Smooth muscle cell (in vitro differentiated cells): Measurements from ENCODE around the gene TNFSF15. TPM values are rescaled to one million over a fixed set of nuclear protein-coding genes. Genes with fewer than 3 reads are reported as not detected.

Experiments
- DNase-seq: peaks from one replicate; lab custom pipeline; 2025; ENCODE audit not compliant: unreplicated experiment; lab: John Stamatoyannopoulos, UW
- H2AFZ ChIP-seq: fragments of 200-600 bp; sonication (generic); 2 replicates; pipeline ENCODE4 v1.6.0; 2016; ENCODE audit warnings: antibody characterized with exemption, low read depth, mild to moderate bottlenecking
- H3F3A ChIP-seq: fragments of 200-600 bp; sonication (generic); 2 replicates; pipeline ENCODE4 v1.6.0; 2017; ENCODE audit warnings: antibody characterized with exemption, low read depth
- H3K27ac ChIP-seq: fragments of 200-600 bp; sonication (generic); 2 replicates; pipeline ENCODE4 v1.5.1; 2016; ENCODE audit warnings: low read depth, mild to moderate bottlenecking
- H3K27me3 ChIP-seq: fragments of 200-600 bp; sonication (generic); 2 replicates; pipeline ENCODE4 v1.6.1; 2016; ENCODE audit warnings: low read depth, mild to moderate bottlenecking
- H3K36me3 ChIP-seq: fragments of 200-600 bp; sonication (generic); 2 replicates; pipeline ENCODE4 v1.5.1; 2016; ENCODE audit warnings: low read depth
- H3K4me1 ChIP-seq: fragments of 200-600 bp; sonication (generic); 2 replicates; pipeline ENCODE4 v1.5.1; 2016; ENCODE audit warnings: low read depth
- H3K4me2 ChIP-seq: fragments of 200-600 bp; sonication (generic); 2 replicates; pipeline ENCODE4 v1.6.0; 2016; ENCODE audit warnings: mild to moderate bottlenecking
- H3K4me3 ChIP-seq: fragments of 200-600 bp; sonication (generic); 2 replicates; pipeline ENCODE4 v1.5.1; 2016; ENCODE audit warnings: mild to moderate bottlenecking
- H3K79me2 ChIP-seq: fragments of 200-600 bp; sonication (generic); 2 replicates; pipeline ENCODE4 v1.6.0; 2016; ENCODE audit warnings: low read depth, mild to moderate bottlenecking
- H3K9ac ChIP-seq: fragments of 200-600 bp; sonication (generic); 2 replicates; pipeline ENCODE4 v1.6.0; 2016; ENCODE audit warnings: low read depth
- H3K9me3 ChIP-seq: fragments of 200-600 bp; sonication (generic); replicated peaks from 2 replicates; pipeline ENCODE4 v1.5.1; 2016; ENCODE audit warnings: low read depth
- H4K20me1 ChIP-seq: fragments of 200-600 bp; sonication (generic); 2 replicates; pipeline ENCODE4 v1.6.0; 2016; ENCODE audit warnings: low read depth
- CTCF ChIP-seq: fragments of 200-600 bp; sonication (generic); IDR thresholded peaks from 2 replicates; pipeline ENCODE4 v1.5.1; 2017; ENCODE audit warnings: borderline replicate concordance, mild to moderate bottlenecking, antibody characterized with exemption; ENCODE audit not compliant: insufficient read depth, poor library complexity, severe bottlenecking
- WGBS: methylation state at CpG from one replicate; pipeline ENCODE4 v1.1.7; 2016; ENCODE audit warnings: low lambda C conversion rate; 5-methylcytosine and 5-hydroxymethylcytosine counted together
- polyA plus RNA-seq: library from polyadenylated mRNA; unstranded; fragments of >200 nt; fragmentation: Nextera tagmentation; extraction: Ambion mirVana; gene quantifications from 2 replicates; pipeline ENCODE4 v1.2.1, GENCODE V29; 2016
- total RNA-seq: library from RNA; depleted of rRNA; stranded (reverse); fragments of >200 nt; gene quantifications from 2 replicates; pipeline ENCODE4 v1.2.3, GENCODE V29; 2014

Gene TNFSF15
- total and polyA plus RNA-seq, 2 experiments from 2014 or later = 2.3 to 5.5 TPM

- no peak overlapping the region for H3K4me2 ChIP-seq
- no peaks in the 10 kb centered on the region for H3K79me2 ChIP-seq
- no peaks in the 10 kb centered on the region for H3K9me3 ChIP-seq
- TF ChIP-seq CTCF = no peak
- no peaks in the 10 kb centered on the region for H3K27me3 ChIP-seq
- H3K4me1 ChIP-seq = no peaks in the 10 kb centered on the region
- no peaks in the 10 kb centered on the region for H3F3A ChIP-seq
- 80% methylated on average over 3 of the region's 3 CpGs for WGBS
- H3K4me3 ChIP-seq = no peak overlapping the region
- H4K20me1 ChIP-seq = no peaks in the 10 kb centered on the region
- no peak overlapping the region for H3K9ac ChIP-seq
- no peaks in the 10 kb centered on the region for H3K36me3 ChIP-seq
- H3K27ac ChIP-seq = no peak overlapping the region
- DNase-seq = no peak
- no peak overlapping the region for H2AFZ ChIP-seq
Observed at GRCh38 chr9:114844766-114845165, 38.9 kb upstream of the TNFSF15 start.

GRCh38 chr9:114837923-114838322 is 32.1 kb upstream of the TNFSF15 start:
- Histone ChIP-seq H3K9ac (no peak overlapping the region), H3F3A (no peaks in the 10 kb centered on the region), H3K4me3 (no peak overlapping the region), H3K36me3 (no peaks in the 10 kb centered on the region), H3K27me3 (no peaks in the 10 kb centered on the region), H3K4me2 (no peak overlapping the region), H3K27ac (no peak overlapping the region), H2AFZ (no peak overlapping the region), H3K79me2 (no peaks in the 10 kb centered on the region), H3K9me3 (no peaks in the 10 kb centered on the region), H3K4me1 (no peaks in the 10 kb centered on the region), H4K20me1 (no peaks in the 10 kb centered on the region)
- no peak for TF ChIP-seq CTCF
- no peak for DNase-seq

GRCh38 chr9:114836769-114837168 is 30.9 kb upstream of the TNFSF15 start:
- TF ChIP-seq CTCF = no peak
- Histone ChIP-seq H3K27ac (no peak overlapping the region), H4K20me1 (no peaks in the 10 kb centered on the region), H3K4me1 (no peaks in the 10 kb centered on the region), H2AFZ (no peak overlapping the region), H3K9me3 (no peaks in the 10 kb centered on the region), H3K27me3 (no peaks in the 10 kb centered on the region), H3F3A (no peaks in the 10 kb centered on the region), H3K9ac (no peak overlapping the region), H3K4me3 (no peak overlapping the region), H3K79me2 (no peaks in the 10 kb centered on the region), H3K4me2 (no peak overlapping the region), H3K36me3 (no peaks in the 10 kb centered on the region)
- WGBS = 79% methylated on average over 3 of the region's 3 CpGs
- DNase-seq = no peak

DNA sequence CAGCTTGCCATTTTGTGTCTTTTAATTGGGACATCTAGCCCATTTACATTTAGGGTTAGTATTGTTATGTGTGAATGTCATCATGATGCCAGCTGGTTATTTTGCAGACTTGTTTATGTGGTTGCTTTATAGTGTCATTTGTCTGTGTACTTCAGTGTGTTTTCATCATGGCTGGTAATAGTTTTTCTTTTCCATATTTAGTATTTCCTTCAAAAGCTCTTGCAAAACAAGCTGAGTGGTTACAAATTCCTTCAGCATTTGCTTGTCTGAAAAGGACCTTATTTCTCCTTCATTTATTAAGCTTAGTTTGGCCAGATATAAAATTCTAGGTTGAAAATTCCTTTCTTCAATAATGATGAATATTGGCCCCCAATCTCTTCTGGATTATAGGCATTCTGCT is 28.5 kb upstream of the TNFSF15 start:
- no peak overlapping the region for H3K4me2 ChIP-seq
- no peak overlapping the region for H3K27ac ChIP-seq
- no peaks in the 10 kb centered on the region for H3K36me3 ChIP-seq
- H3K4me1 ChIP-seq = no peaks in the 10 kb centered on the region
- H2AFZ ChIP-seq = no peak overlapping the region
- H3K79me2 ChIP-seq = no peaks in the 10 kb centered on the region
- no peaks in the 10 kb centered on the region for H3K9me3 ChIP-seq
- DNase-seq = no peak
- H3K27me3 ChIP-seq = no peaks in the 10 kb centered on the region
- no peaks in the 10 kb centered on the region for H4K20me1 ChIP-seq
- H3F3A ChIP-seq = no peaks in the 10 kb centered on the region
- H3K4me3 ChIP-seq = no peak overlapping the region
- H3K9ac ChIP-seq = no peak overlapping the region
- no peak for TF ChIP-seq CTCF
